ENCODE results near the gene KLHL35. TPM values are rescaled to one million over a fixed set of nuclear protein-coding genes. Genes with fewer than 3 reads are reported as not detected.

KLHL35 gene
- total RNA-seq, 1 donor from 2014 or later, result 2.3 TPM

GRCh38 chr11:75472081-75472732 lies 39.2 kb upstream of the KLHL35 start:
- no peak overlapping the region for H3K4me3 Mint-ChIP-seq (ENCODE audit: unreplicated experiment)
- TF ChIP-seq CTCF (IDR thresholded peaks at IDR 0.05), result no peak
- no peaks in the 10 kb centered on the region for H3K27me3 Mint-ChIP-seq (ENCODE audit: unreplicated experiment)
- no peaks in the 10 kb centered on the region for H3K9me3 Mint-ChIP-seq (ENCODE audit: unreplicated experiment)
- no peak for DNase-seq (ENCODE audit: extremely low spot score, unreplicated experiment)
- peaks cover 21% of the 10 kb centered on the region for H3K4me1 Mint-ChIP-seq (ENCODE audit: unreplicated experiment)
- H3K36me3 Mint-ChIP-seq (ENCODE audit: unreplicated experiment), result no peaks in the 10 kb centered on the region
- no peak overlapping the region for H3K27ac Mint-ChIP-seq (ENCODE audit: unreplicated experiment)

GRCh38 chr11:75471176-75471973 lies 38.4 kb upstream of the KLHL35 start:
- Mint-ChIP-seq H3K27me3 (ENCODE audit: unreplicated experiment) (no peaks in the 10 kb centered on the region), H3K4me1 (ENCODE audit: unreplicated experiment) (peaks cover 22% of the 10 kb centered on the region), H3K4me3 (ENCODE audit: unreplicated experiment) (no peak overlapping the region), H3K27ac (ENCODE audit: unreplicated experiment) (no peak overlapping the region), H3K36me3 (ENCODE audit: unreplicated experiment) (no peaks in the 10 kb centered on the region), H3K9me3 (ENCODE audit: unreplicated experiment) (no peaks in the 10 kb centered on the region)
- TF ChIP-seq CTCF (IDR thresholded peaks at IDR 0.05), result no peak
- no peak for DNase-seq (ENCODE audit: extremely low spot score, unreplicated experiment)

- Mint-ChIP-seq H3K36me3 (ENCODE audit: unreplicated experiment) (no peaks in the 10 kb centered on the region), H3K27me3 (ENCODE audit: unreplicated experiment) (no peaks in the 10 kb centered on the region), H3K4me1 (ENCODE audit: unreplicated experiment) (peaks cover 18% of the 10 kb centered on the region), H3K4me3 (ENCODE audit: unreplicated experiment) (no peak overlapping the region), H3K27ac (ENCODE audit: unreplicated experiment) (no peak overlapping the region), H3K9me3 (ENCODE audit: unreplicated experiment) (no peaks in the 10 kb centered on the region)
- no peak for TF ChIP-seq CTCF (IDR thresholded peaks at IDR 0.05)
- DNase-seq (ENCODE audit: extremely low spot score, unreplicated experiment), result no peak
Measured at GRCh38 chr11:75470476-75471080, 37.6 kb upstream of the KLHL35 start.

- no peaks in the 10 kb centered on the region for H3K36me3 Mint-ChIP-seq (ENCODE audit: unreplicated experiment)
- H3K27ac Mint-ChIP-seq (ENCODE audit: unreplicated experiment), result no peak overlapping the region
- peaks cover 14% of the 10 kb centered on the region for H3K4me1 Mint-ChIP-seq (ENCODE audit: unreplicated experiment)
- no peaks in the 10 kb centered on the region for H3K9me3 Mint-ChIP-seq (ENCODE audit: unreplicated experiment)
- DNase-seq (ENCODE audit: extremely low spot score, unreplicated experiment), result no peak
- no peaks in the 10 kb centered on the region for H3K27me3 Mint-ChIP-seq (ENCODE audit: unreplicated experiment)
- H3K4me3 Mint-ChIP-seq (ENCODE audit: unreplicated experiment), result no peak overlapping the region
- no peak for TF ChIP-seq CTCF (IDR thresholded peaks at IDR 0.05)
Measured at GRCh38 chr11:75469785-75470405, 36.9 kb upstream of the KLHL35 start.
